Natural killer cell treated with Interleukin-12 subunit alpha and Interleukin-12 subunit beta and Interleukin-15 and Interleukin-18, amount 100 ng/mL, for 72 hours (primary cell): ENCODE results near the gene GAL3ST3. TPM values are rescaled to one million over a fixed set of nuclear protein-coding genes. Genes with fewer than 3 reads are reported as not detected.

Experiments
- ATAC-seq, 2 donors: fragments of 150-1000 bp; cut with Tn5 transposase in 1 of 2; sonication (Bioruptor Pico), chemical (Tn5 transposase) in 1 of 2; 2 replicates each; pipeline ENCODE4 v1.10.0; 2021
- DNase-seq: peaks from one replicate; pipeline ENCODE4 v3.0.0; 2022; ENCODE audit warnings: low spot score
- H3K27ac Mint-ChIP-seq, 2 donors: 1 replicate in 1 of 2; 2 replicates in 1 of 2; pipeline ENCODE4 v1.8.0; 2022; ENCODE audit warnings: mixed read lengths in 2 of 2, mild to moderate bottlenecking in 1 of 2, moderate library complexity in 1 of 2
- H3K27me3 Mint-ChIP-seq, 2 donors: 1 replicate in 1 of 2; 2 replicates in 1 of 2; pipeline ENCODE4 v1.8.0; 2022; ENCODE audit warnings: mixed read lengths in 2 of 2
- H3K36me3 Mint-ChIP-seq: one replicate; pipeline ENCODE4 v1.8.0; 2022; ENCODE audit warnings: mixed read lengths
- H3K4me1 Mint-ChIP-seq, 2 donors: 1 replicate in 1 of 2; 2 replicates in 1 of 2; pipeline ENCODE4 v1.8.0; 2022; ENCODE audit warnings: low read depth in 2 of 2, mixed read lengths in 2 of 2, mild to moderate bottlenecking in 1 of 2
- H3K4me3 Mint-ChIP-seq: one replicate; pipeline ENCODE4 v1.8.0; 2022; ENCODE audit warnings: mixed read lengths
- H3K9me3 Mint-ChIP-seq: 2 replicates; pipeline ENCODE4 v1.8.0; 2022; ENCODE audit warnings: mixed read lengths
- total RNA-seq, 2 donors: library from RNA; stranded (reverse); gene quantifications; one replicate each; pipeline ENCODE4 v1.2.3, GENCODE V29; 2022

Gene GAL3ST3
- total RNA-seq, 2 donors from 2014 or later = not detected

DNA sequence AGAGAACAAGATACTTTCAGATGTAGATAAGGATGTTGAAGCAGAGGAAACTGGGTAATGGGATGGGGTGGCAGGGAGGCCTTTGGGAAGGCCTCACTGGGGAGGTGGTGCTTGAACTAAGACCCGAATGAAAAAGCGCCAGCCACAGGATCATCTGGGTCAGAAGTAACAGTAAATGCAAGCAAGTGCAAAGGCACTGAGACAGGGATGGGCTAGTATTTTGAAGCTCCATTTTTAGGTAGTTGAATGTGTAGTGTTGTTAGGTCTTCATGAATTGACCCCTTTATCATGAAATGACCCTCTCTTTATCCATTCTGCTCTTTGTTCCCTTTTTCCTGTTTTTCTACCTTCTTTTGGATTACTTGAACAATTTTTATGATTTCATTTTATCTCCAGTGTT lies 14.9 kb upstream of the GAL3ST3 start:
- H3K27me3 Mint-ChIP-seq = no peaks in the 10 kb centered on the region
- H3K4me1 Mint-ChIP-seq = peaks cover 28 to 43% of the 10 kb centered on the region in 2 donors
- H3K9me3 Mint-ChIP-seq = no peaks in the 10 kb centered on the region

DNA sequence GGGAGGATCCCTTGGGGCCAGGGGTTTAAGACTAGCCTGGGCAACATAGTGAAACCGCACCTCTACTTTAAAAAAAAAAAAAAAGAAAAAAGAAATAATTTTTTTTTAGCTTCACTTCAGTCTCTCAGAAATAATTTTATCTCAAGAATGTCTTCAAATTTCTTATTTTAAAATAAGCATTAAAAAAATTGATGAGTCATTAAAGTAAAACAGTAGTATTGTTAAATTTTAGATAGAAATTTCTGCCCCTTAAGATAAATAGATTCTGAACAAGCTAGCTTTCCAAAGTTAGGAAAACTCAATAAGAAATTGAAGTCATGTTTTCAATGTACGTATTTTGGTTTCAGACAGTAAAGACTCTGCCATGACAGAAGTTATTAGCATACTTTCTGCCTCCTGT lies 13.4 kb upstream of the GAL3ST3 start:
- peaks cover 70% of the 10 kb centered on the region for H3K36me3 Mint-ChIP-seq
- H3K27me3 Mint-ChIP-seq = no peaks in the 10 kb centered on the region
- peak overlapping the region in 1 of 2 donors; percentile 37 for H3K27ac Mint-ChIP-seq
- no peak overlapping the region for H3K4me3 Mint-ChIP-seq
- H3K9me3 Mint-ChIP-seq = no peaks in the 10 kb centered on the region
- H3K4me1 Mint-ChIP-seq = peaks cover 14 to 36% of the 10 kb centered on the region in 2 donors
- ATAC-seq = no peak
- no peak for DNase-seq

More for the DNA sequence above, 14.9 kb upstream of the GAL3ST3 start:
- H3K4me3 Mint-ChIP-seq = no peak overlapping the region
- DNase-seq (no peak), ATAC-seq (no peak)
- H3K27ac Mint-ChIP-seq = peak overlapping the region in 1 of 2 donors; percentile 19
- H3K36me3 Mint-ChIP-seq = peaks cover 62% of the 10 kb centered on the region

DNA sequence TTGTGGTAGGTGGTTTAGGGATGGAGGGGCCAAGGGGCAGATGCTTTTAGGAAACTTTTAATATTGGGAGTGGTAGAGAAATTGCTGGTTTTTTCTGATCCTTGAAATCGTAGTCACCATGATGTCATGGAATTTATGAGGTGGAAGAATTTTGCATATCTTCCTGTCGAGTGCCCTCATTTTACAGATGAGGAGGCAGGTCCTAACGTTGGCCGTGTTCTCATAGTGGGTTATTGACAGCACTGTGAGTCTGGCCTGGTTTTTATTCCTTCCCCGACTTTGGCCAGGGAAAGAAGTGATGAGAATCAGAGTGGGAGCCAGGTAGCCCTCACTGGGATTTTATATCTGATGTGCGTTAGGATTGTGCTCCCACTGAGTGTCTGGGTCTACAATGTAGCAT lies 12.3 kb upstream of the GAL3ST3 start:
- ATAC-seq (no peak), DNase-seq (no peak)
- Mint-ChIP-seq H3K27me3 (no peaks in the 10 kb centered on the region), H3K4me1 (peaks cover 6 to 26% of the 10 kb centered on the region in 2 donors), H3K9me3 (no peaks in the 10 kb centered on the region), H3K36me3 (peaks cover 64% of the 10 kb centered on the region), H3K27ac (peak overlapping the region in 1 of 2 donors; percentile 18), H3K4me3 (no peak overlapping the region)

DNA sequence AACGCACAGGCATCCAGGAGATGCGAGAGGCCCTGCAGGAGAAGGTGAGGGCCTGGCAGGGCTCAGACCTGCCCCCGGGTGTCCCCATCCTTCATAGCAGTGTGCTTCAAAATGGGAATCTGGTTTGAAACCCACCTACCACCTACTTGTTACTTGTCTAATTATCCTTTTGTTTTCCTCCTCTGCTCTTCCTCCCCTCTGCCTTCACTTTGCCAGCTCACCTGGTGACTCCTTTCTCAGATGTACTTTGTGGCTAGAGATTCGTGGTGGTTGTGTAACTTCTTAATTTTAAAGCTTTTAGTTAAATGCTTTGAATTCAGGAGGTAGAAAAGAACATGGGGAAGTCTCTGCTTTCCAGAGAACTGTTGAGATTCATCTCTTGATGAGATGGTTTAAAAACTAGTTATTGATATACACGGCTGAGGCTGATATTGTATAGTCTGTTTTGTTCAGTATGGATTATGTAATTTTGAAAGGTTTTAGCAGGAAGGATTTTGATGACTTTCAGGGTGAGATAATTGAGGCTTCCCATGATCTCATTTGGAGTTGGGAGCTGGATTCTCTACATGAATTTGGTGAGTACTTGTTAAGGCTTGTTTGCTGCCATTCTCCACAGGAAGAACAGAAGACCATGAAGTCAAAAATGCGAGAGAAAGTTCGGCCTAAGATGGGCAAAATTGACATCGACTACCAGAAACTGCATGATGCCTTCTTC lies 11.2 kb upstream of the GAL3ST3 start:
- no peaks in the 10 kb centered on the region for H3K27me3 Mint-ChIP-seq
- H3K4me1 Mint-ChIP-seq = peaks cover 6 to 26% of the 10 kb centered on the region in 2 donors
- peak overlapping the region; percentile 3 to 20 for H3K27ac Mint-ChIP-seq
- no peaks in the 10 kb centered on the region for H3K9me3 Mint-ChIP-seq
- DNase-seq (no peak), ATAC-seq (no peak)
- H3K4me3 Mint-ChIP-seq = no peak overlapping the region
- H3K36me3 Mint-ChIP-seq = peaks cover 63% of the 10 kb centered on the region

DNA sequence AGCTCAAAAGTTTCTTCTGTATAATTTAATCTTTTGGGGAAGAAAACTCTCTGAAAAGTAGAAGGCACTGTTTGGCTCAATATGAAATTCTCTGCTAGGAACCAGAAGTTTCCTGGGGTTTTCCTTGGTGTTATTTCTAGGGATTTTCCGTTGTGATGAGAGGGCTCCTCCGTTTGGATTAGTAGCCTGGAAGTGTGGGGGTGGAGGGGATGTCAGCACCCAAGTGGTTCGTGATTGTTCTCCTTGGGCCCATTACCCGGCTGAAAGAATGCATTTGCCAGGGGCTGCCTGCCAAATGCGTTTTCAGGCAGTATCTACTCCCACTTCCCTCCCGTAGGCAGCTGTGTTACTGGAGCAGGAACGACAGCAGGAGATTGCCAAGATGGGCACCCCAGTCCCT lies 7.5 kb upstream of the GAL3ST3 start:
- no peak overlapping the region for H3K4me3 Mint-ChIP-seq
- peaks cover 17 to 28% of the 10 kb centered on the region in 2 donors for H3K4me1 Mint-ChIP-seq
- DNase-seq (no peak), ATAC-seq (no peak)
- H3K27me3 Mint-ChIP-seq = no peaks in the 10 kb centered on the region
- peaks cover 47% of the 10 kb centered on the region for H3K36me3 Mint-ChIP-seq
- H3K27ac Mint-ChIP-seq = no peak overlapping the region
- no peaks in the 10 kb centered on the region for H3K9me3 Mint-ChIP-seq

DNA sequence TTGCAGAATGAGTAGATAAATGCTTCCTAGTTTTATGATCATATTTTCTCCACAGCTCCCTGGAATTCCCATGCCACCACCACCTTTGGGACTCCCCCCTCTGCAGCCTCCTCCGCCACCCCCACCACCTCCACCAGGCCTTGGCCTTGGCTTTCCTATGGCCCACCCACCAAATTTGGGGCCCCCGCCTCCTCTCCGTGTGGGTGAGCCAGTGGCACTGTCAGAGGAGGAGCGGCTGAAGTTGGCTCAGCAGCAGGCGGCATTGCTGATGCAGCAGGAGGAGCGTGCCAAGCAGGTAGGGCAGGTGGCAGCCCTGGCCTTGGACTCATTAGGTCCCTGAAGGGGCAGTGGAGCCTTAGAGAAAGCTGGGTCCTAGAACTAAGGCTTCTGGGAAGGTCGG lies 6.1 kb upstream of the GAL3ST3 start:
- Mint-ChIP-seq H3K4me3 (no peak overlapping the region), H3K27me3 (no peaks in the 10 kb centered on the region), H3K4me1 (peaks cover 25 to 31% of the 10 kb centered on the region in 2 donors), H3K36me3 (peaks cover 34% of the 10 kb centered on the region), H3K9me3 (no peaks in the 10 kb centered on the region), H3K27ac (peak overlapping the region in 1 of 2 donors; percentile 34)
- no peak for ATAC-seq
- no peak for DNase-seq

DNA sequence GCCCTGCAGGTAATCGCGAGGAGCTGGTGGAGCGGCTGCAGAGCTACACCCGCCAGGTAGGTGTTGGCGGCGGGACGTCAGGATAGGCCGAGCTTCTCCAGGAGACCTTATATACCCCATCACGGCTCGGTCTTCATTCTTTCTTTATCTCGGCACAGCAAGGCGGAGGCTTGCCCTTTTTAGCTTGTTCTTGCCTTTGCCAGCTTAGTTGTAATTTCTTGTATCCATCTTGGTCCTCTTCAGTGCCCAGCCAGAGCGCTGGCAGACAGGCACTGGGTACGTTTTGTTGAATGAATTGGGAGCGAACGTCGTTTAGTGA lies 3.7 kb upstream of the GAL3ST3 start:
- no peaks in the 10 kb centered on the region for H3K9me3 Mint-ChIP-seq
- DNase-seq (no peak), ATAC-seq (no peak)
- peaks cover 23 to 25% of the 10 kb centered on the region in 2 donors for H3K4me1 Mint-ChIP-seq
- peaks cover 0 to 8% of the 10 kb centered on the region in 2 donors for H3K27me3 Mint-ChIP-seq
- peaks cover 20% of the 10 kb centered on the region for H3K36me3 Mint-ChIP-seq
- peak overlapping the region; percentile 94 to 100 for H3K27ac Mint-ChIP-seq
- peak overlapping the region; percentile 95 for H3K4me3 Mint-ChIP-seq

DNA sequence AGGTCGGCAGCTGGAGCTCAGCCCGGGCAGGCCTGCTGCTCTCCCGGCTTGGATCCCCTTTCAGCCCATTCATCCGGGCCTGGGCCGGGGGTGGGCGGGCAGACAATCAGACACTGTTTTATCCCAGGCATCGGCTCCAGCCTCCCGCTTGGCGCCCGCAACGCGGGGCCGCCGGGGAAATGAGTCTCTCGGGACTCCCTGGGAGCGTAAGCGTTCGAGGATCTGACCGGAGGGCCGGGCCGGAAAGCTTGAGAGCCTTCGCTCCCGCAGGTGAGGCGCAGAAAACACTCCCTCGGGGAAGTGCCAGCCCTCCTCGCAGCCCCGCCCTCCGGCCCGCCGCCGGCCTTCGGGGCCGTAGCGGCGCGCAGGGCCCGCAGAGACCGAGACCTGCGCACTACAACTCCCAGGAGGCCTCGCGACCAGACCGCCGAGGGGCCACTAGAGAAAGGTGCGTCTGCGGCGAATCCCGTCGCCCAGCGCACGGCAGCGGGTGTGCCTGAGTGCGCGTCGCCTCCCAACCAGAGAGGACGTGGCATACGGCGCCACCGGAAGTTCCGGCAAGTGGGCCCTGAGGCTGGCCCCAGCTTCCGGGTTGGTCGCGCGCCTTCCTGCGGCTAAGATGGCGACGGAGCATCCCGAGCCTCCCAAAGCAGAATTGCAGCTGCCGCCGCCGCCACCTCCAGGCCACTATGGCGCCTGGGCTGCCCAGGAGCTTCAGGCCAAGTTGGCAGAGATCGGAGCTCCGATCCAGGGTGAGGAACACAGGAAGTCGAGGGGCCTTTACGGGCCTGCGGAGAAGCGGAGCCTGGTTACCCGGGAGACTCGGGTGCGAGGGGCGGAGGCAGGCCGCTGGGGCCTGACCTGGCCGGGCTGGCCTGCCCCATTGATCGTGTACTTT lies 3.1 kb upstream of the GAL3ST3 start, which contains the start of gene SF3B2:
Gene SF3B2, plus strand, starts transcription at position 599 of the 898 bp plus-strand sequence. Its CDS starts 21 bp downstream, at position 620.
- H3K27ac Mint-ChIP-seq = peak within 1 kb of the TSS; percentile 94 to 100
- ATAC-seq = peak; percentile 99
- peaks cover 0 to 8% of the 10 kb centered on the region in 2 donors for H3K27me3 Mint-ChIP-seq
- H3K4me3 Mint-ChIP-seq = peak within 1 kb of the TSS; percentile 95
- DNase-seq = peak; percentile 99
- H3K4me1 Mint-ChIP-seq = peaks cover 23 to 25% of the 10 kb centered on the region in 2 donors
- no peaks in the 10 kb centered on the region for H3K9me3 Mint-ChIP-seq
- H3K36me3 Mint-ChIP-seq = peaks cover 16% of the 10 kb centered on the region

DNA sequence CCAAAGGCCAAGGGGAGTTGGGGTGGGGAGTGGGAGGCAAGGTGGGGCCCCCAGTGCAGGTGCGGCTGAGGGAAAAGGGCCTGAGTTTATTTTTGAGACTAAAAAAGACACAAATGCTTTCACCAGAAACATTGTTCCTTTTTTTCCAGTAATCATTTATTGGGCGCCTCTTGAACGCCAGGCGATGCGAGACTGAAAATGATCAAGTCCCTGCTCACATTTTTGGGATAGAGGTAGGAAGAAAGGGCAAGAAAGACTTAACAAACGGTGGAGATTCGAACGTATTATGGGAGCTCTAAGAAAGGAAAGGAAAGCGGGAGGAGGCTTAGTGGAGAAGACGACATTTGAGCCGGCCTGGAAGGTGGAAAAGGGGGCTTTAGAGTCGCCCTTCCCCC lies 2.4 kb upstream of the GAL3ST3 start:
- Mint-ChIP-seq H3K36me3 (peaks cover 15% of the 10 kb centered on the region), H3K4me3 (peak overlapping the region; percentile 76), H3K27ac (peak overlapping the region; percentile 94 to 100), H3K4me1 (peaks cover 23 to 25% of the 10 kb centered on the region in 2 donors), H3K9me3 (no peaks in the 10 kb centered on the region), H3K27me3 (peaks cover 0 to 8% of the 10 kb centered on the region in 2 donors)
- DNase-seq (no peak), ATAC-seq (no peak)

DNA sequence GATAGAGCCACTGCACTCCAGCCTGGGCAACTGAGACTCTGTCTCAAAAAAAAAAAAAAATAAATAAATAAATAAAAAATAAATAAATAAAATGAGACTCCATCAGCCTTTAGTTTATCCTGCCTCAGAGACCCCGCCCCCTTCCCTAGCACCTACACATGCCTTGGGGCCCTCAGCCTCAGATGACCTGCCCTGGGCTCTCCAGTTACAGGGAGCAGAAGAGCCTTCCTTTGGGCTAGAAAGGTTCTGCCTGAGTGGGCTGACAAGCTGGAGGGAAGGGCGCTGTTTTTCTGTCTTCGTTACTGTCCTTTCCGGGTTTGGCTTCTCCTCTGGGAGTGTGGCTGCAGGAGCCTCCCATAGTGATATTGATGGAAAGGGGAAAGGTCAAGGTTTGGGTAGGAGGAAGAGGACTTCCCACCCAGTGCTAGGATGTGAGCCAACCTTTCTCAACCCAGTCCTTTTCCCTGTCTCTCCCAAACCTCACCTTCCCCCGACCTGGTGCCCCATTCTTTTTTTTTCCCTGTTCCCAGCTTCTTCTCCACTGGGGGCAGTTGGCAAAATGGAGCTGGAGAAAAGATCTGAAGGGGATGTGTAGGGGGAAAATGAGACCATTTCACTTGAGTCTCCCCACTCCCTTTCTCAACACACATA lies 1.7 kb upstream of the GAL3ST3 start:
- H3K27me3 Mint-ChIP-seq = peaks cover 0 to 8% of the 10 kb centered on the region in 2 donors
- DNase-seq (no peak), ATAC-seq (no peak)
- no peaks in the 10 kb centered on the region for H3K9me3 Mint-ChIP-seq
- peaks cover 23 to 28% of the 10 kb centered on the region in 2 donors for H3K4me1 Mint-ChIP-seq
- H3K4me3 Mint-ChIP-seq = peak overlapping the region; percentile 76
- peak overlapping the region; percentile 94 to 100 for H3K27ac Mint-ChIP-seq
- peaks cover 15% of the 10 kb centered on the region for H3K36me3 Mint-ChIP-seq

DNA sequence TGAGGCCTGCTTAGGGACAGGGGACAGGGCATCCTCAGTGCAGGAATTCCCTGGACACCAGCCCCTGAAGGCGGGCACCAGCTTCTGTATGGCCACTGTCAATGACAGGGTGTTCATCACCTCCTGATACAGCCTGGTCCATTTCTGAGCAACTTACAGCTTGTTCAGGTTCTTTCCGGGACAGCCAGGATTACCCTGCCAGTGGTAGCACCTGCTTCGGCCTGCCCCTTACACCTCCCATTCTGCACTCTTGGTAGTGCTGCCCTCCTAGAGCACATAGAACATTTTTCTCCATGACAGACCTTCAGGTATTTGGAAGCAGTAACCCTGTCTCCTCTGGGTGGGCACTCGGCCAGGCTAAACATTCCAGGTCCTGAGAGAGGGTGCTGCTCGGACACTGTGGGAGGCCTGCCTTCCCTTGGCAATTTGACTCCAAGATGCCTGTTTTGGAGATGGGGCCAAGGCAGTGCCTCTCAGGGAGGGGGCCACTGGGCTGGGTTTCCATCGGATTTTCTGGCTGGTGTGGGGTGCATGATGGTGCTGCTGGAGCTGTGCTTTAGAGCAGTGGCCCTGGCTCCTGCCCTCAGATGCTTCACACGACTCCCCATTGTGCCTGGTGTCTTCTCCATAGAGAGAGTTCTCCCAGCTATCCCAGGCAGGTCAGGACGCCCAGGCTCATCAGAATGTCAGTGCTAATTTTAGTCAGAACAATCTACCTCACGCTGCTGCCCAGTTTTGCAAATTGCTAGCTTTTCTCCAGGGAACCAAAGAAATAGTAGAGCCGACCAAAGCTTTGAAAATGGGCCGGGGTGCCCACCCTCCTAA lies 1.2 kb downstream of the GAL3ST3 start:
- Mint-ChIP-seq H3K4me1 (peaks cover 21 to 29% of the 10 kb centered on the region in 2 donors), H3K27ac (no peak overlapping the region), H3K9me3 (no peaks in the 10 kb centered on the region), H3K27me3 (peaks cover 0 to 8% of the 10 kb centered on the region in 2 donors), H3K4me3 (no peak overlapping the region), H3K36me3 (peaks cover 2% of the 10 kb centered on the region)
- DNase-seq (no peak), ATAC-seq (no peak)

DNA sequence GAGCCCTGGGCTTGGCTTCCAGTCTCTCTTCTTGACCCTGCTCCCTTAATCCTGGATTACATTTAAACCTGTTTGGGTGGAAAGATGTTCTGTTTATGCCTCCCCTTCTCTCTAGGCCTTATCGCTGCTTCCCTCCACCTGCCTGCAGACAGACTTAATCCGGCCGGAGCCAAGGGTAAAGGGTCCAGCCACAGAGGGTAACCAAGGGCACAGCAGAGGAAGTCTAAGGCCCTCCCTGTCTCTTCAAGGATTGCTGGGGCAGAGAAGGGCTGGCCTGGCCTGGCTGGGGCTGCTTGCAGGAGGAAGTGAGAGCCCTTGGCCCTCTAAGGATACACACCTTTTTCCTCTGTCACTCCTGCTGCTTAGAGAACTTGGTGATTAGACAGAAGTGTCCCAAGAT lies 2.1 kb downstream of the GAL3ST3 start:
- Mint-ChIP-seq H3K4me1 (peaks cover 19 to 26% of the 10 kb centered on the region in 2 donors), H3K36me3 (no peaks in the 10 kb centered on the region), H3K27me3 (peaks cover 0 to 8% of the 10 kb centered on the region in 2 donors), H3K9me3 (no peaks in the 10 kb centered on the region), H3K27ac (no peak overlapping the region), H3K4me3 (no peak overlapping the region)
- DNase-seq = no peak
- no peak for ATAC-seq

DNA sequence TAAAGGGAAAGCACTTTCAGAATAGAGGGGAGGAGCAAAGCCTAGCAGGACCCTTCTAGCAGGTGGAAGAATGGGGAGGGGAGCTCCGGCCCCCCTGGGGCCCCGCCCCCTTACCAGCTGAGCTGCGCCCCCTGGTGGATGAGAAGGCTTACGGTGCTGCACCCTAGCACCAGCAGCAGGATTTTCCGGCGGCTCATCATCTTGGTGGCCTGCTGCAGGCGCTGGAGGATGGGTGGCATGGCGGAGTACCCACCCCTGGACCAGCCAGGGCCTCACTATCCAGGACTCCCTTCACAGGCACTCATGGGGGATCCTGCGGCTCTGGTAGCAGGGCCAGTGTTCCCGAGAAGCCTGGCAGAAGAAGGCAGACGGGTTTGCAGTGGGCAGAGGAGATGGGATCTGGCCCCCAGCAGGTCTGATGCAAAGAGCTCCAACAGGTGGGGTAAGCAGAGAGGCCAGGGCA lies 3.8 kb downstream of the GAL3ST3 start:
- peak overlapping the region in 1 of 2 donors; percentile 49 for H3K27ac Mint-ChIP-seq
- H3K4me3 Mint-ChIP-seq = peak overlapping the region; percentile 71
- peak; percentile 86 for DNase-seq
- peaks cover 10 to 16% of the 10 kb centered on the region in 2 donors for H3K4me1 Mint-ChIP-seq
- peaks cover 0 to 8% of the 10 kb centered on the region in 2 donors for H3K27me3 Mint-ChIP-seq
- peak; percentile 88 to 93 for ATAC-seq
- no peaks in the 10 kb centered on the region for H3K9me3 Mint-ChIP-seq
- no peaks in the 10 kb centered on the region for H3K36me3 Mint-ChIP-seq
